ENCODE measurements around the gene GAD1. TPM values are rescaled to one million over a fixed set of nuclear protein-coding genes. Genes with fewer than 3 reads are reported as not detected.

GAD1 gene
- polyA plus RNA-seq, 1 of the 3 experiments (the other 2 are of a cell fraction) = 0.20 TPM

DNA sequence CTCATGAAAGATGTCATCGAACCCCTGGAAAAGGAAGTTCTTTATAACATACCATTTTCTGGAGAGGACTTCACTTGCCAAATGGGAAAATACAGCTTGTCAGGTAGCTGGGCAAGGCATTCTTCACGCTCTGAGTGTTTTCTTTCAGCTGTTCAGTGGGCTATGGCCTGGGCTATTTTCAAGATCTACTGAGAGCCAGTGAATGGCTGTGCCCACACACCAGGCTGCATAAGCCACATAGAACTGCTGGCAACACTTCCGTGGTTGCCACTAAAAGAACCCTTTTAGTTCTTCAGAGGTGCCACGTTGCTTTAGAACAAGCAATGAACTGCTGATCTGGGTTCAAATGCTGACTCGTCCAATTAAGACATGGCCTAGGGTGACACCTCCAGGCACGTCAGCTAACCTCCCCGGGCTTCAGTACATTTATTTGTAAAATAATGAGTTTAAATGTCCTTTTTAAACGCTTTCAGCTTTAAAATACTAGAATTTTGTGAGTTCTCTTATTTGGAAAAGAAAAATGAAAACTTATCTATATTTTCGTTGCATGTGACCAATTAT, 75.8 kb downstream of the GAD1 start:
- H3K27me3 ChIP-seq (ENCODE audit: insufficient read depth) = no peaks in the 10 kb centered on the region
- WGBS (ENCODE audit: low lambda C conversion rate) = 67% methylated on average over 9 of the region's 9 CpGs
- H3K27ac ChIP-seq (ENCODE audit: low read depth in 2 of 2, low read length in 1 of 2) = no peak overlapping the region
- H3K4me3 ChIP-seq (ENCODE audit: low read depth in 2 of 2, low read length in 1 of 2) = no peak overlapping the region
- DNase-seq = no peak
- H3K9ac ChIP-seq = no peak overlapping the region
- no peak overlapping the region for H3K4me2 ChIP-seq
- no peak overlapping the region for H2AFZ ChIP-seq (ENCODE audit: low read depth)
- ChIA-PET POLR2A (no interaction called here), CTCF (interaction anchor here (0.7 kb wide), 1 partner anchor 19 kb away, joined by 3 read pairs; no protein-coding TSS in a partner anchor)
- H3K9me2 ChIP-seq = no peaks in the 10 kb centered on the region
- H3K36me3 ChIP-seq (replicated peaks in 1 of 2; ENCODE audit: control insufficient read depth in 1 of 2, insufficient read depth in 2 of 2, low read length in 1 of 2) = no peaks in the 10 kb centered on the region
- H3F3A ChIP-seq (replicated peaks; ENCODE audit: insufficient read depth) = no peaks in the 10 kb centered on the region
- no peaks in the 10 kb centered on the region for H3K79me2 ChIP-seq (ENCODE audit: insufficient read depth)
- no peaks in the 10 kb centered on the region for H3K4me1 ChIP-seq (ENCODE audit: control insufficient read depth in 1 of 2, insufficient read depth in 2 of 2, low read depth in 1 of 2, low read length in 1 of 2)
- H3K9me3 ChIP-seq = no peaks in the 10 kb centered on the region
- TF ChIP-seq RFX5 (IDR thresholded peaks at IDR 0.05; ENCODE audit: low read length) (no peak), MEF2A (IDR thresholded peaks at IDR 0.05; ENCODE audit: borderline replicate concordance, low read depth) (no peak), REST (IDR thresholded peaks at IDR 0.05; ENCODE audit: low read depth, low read length) (no peak), EP300 (IDR thresholded peaks at IDR 0.05; ENCODE audit: borderline replicate concordance in 1 of 2, low read depth in 1 of 2, low read length in 1 of 2) (no peak), GABPA (IDR thresholded peaks at IDR 0.05; ENCODE audit: low read depth) (no peak), ELF1 (IDR thresholded peaks at IDR 0.05) (no peak), NRF1 (IDR thresholded peaks at IDR 0.05; ENCODE audit: low read depth, low read length) (no peak), SMC3 (IDR thresholded peaks at IDR 0.05; ENCODE audit: low read depth, low read length) (no peak), RCOR1 (IDR thresholded peaks at IDR 0.05; ENCODE audit: low read length) (no peak), SIN3A (IDR thresholded peaks at IDR 0.05; ENCODE audit: borderline replicate concordance, low read depth, low read length) (no peak), FOSL2 (IDR thresholded peaks at IDR 0.05; ENCODE audit: borderline replicate concordance, low read depth) (no peak), POLR2AphosphoS5 (IDR thresholded peaks at IDR 0.05; ENCODE audit: low read depth, low read length) (no peak), RAD21 (IDR thresholded peaks at IDR 0.05; ENCODE audit: low read length) (no peak), MXI1 (IDR thresholded peaks at IDR 0.05; ENCODE audit: low read depth, low read length) (no peak), ZBTB33 (IDR thresholded peaks at IDR 0.05; ENCODE audit: borderline replicate concordance, low read depth) (no peak), MAX (IDR thresholded peaks at IDR 0.05; ENCODE audit: low read depth) (no peak)
- no peaks in the 10 kb centered on the region for H4K20me1 ChIP-seq (ENCODE audit: insufficient read depth)

Measured in SK-N-SH (cell line).